GM12874 (cell line): Measurements from ENCODE around the gene SRC.

Experiments used
- CTCF ChIP-seq: IDR thresholded peaks from 2 replicates; pipeline ENCODE4 v1.5.1; 2011; ENCODE audit warnings: low read depth, mild to moderate bottlenecking, control low read depth, low read length, moderate library complexity; ENCODE audit not compliant: insufficient read depth

The SRC gene

GRCh38 chr20:37408302-37409193, 62.6 kb downstream of the SRC start:
- no peak for TF ChIP-seq CTCF

- no peak for TF ChIP-seq CTCF
Measured at GRCh38 chr20:37411408-37412219, 65.7 kb downstream of the SRC start.

GRCh38 chr20:37413023-37413334, 67.0 kb downstream of the SRC start:
- TF ChIP-seq CTCF: no peak

- TF ChIP-seq CTCF: no peak
Measured at GRCh38 chr20:37413379-37413778, 67.4 kb downstream of the SRC start.

- no peak for TF ChIP-seq CTCF
Measured at GRCh38 chr20:37414224-37415035, 68.5 kb downstream of the SRC start.

GRCh38 chr20:37415118-37416085, 69.5 kb downstream of the SRC start:
- TF ChIP-seq CTCF: no peak
